Mesenchymal stem cell (in vitro differentiated cells and primary cell): Measurements from ENCODE around the gene LGALS7B.
A peak's percentile ranks its signal among the peaks of the same experiment; 100 is the strongest.
"Not testable (repeated sequence)": the region's sequence is repeated elsewhere in the genome, so short reads cannot be mapped to it uniquely, and the experiment has no call there.

Source experiments
- DNase-seq: peaks from one replicate; pipeline ENCODE4 v3.0.0-alpha.2; 2013
- H2AFZ ChIP-seq: one replicate; pipeline ENCODE4 v1.6.1; 2013; ENCODE audit warnings: low read depth, mild to moderate bottlenecking, control low read depth, inconsistent platforms, low read length, moderate library complexity
- H2AK5ac ChIP-seq: 2 replicates; pipeline ENCODE4 v1.6.1; 2013; ENCODE audit warnings: low read length, moderate library complexity, mild to moderate bottlenecking, inconsistent platforms; ENCODE audit not compliant: severe bottlenecking
- H2BK120ac ChIP-seq: one replicate; pipeline ENCODE4 v1.6.1; 2013; ENCODE audit warnings: low read depth, mild to moderate bottlenecking, inconsistent platforms, low read length, moderate library complexity
- H2BK12ac ChIP-seq, 2 experiments: one replicate each; pipeline ENCODE4 v1.6.1; 2013; ENCODE audit warnings: inconsistent platforms in 2 of 2, low read length in 2 of 2, mild to moderate bottlenecking in 2 of 2, moderate library complexity in 2 of 2, control low read depth in 1 of 2
- H2BK15ac ChIP-seq: one replicate; pipeline ENCODE4 v1.6.1; 2013; ENCODE audit warnings: mild to moderate bottlenecking, low read depth, inconsistent platforms; ENCODE audit not compliant: poor library complexity, severe bottlenecking
- H2BK5ac ChIP-seq: 2 replicates; pipeline ENCODE4 v1.6.1; 2013; ENCODE audit warnings: low read depth, mild to moderate bottlenecking, low read length, control low read depth, inconsistent platforms; ENCODE audit not compliant: poor library complexity, severe bottlenecking
- H3K14ac ChIP-seq, 2 experiments: one replicate each; pipeline ENCODE4 v1.6.1; 2013; ENCODE audit warnings: inconsistent platforms in 2 of 2, low read length in 2 of 2, control low read depth in 1 of 2, mild to moderate bottlenecking in 1 of 2, moderate library complexity in 1 of 2
- H3K18ac ChIP-seq, 2 experiments: one replicate each; pipeline ENCODE4 v1.6.1; 2013; ENCODE audit warnings: inconsistent platforms in 2 of 2, low read length in 2 of 2, control low read depth in 1 of 2, low read depth in 1 of 2, mild to moderate bottlenecking in 1 of 2
- H3K23ac ChIP-seq, 2 experiments: one replicate each; pipeline ENCODE4 v1.6.1; 2013; ENCODE audit warnings: inconsistent platforms in 2 of 2, low read length in 2 of 2, mild to moderate bottlenecking in 2 of 2, moderate library complexity in 2 of 2, control low read depth in 1 of 2
- H3K27ac ChIP-seq: 2 replicates; pipeline ENCODE4 v1.5.1; 2013; ENCODE audit warnings: mild to moderate bottlenecking, moderate library complexity, low read length, control low read depth, inconsistent platforms; ENCODE audit not compliant: poor library complexity, severe bottlenecking
- H3K27me3 ChIP-seq, 2 experiments: 2 replicates each; pipeline versions ENCODE4 v1.6.1 to v1.7.0; 2013; ENCODE audit warnings: low read length in 2 of 2, mild to moderate bottlenecking in 2 of 2, moderate library complexity in 2 of 2, control low read depth in 1 of 2, inconsistent platforms in 1 of 2; ENCODE audit not compliant: control insufficient read depth in 1 of 2, insufficient read depth in 1 of 2
- H3K36me3 ChIP-seq, 2 experiments: 2 replicates each; pipeline versions ENCODE4 v1.6.1 to v1.7.0; 2013; ENCODE audit warnings: low read length in 2 of 2, control low read depth in 1 of 2, inconsistent platforms in 1 of 2, low read depth in 1 of 2, mild to moderate bottlenecking in 1 of 2; ENCODE audit not compliant: insufficient read depth in 2 of 2, control insufficient read depth in 1 of 2
- H3K4ac ChIP-seq, 2 experiments: one replicate each; pipeline ENCODE4 v1.6.1; 2013; ENCODE audit warnings: inconsistent platforms in 2 of 2, low read length in 2 of 2, mild to moderate bottlenecking in 2 of 2, moderate library complexity in 2 of 2, control low read depth in 1 of 2, low read depth in 1 of 2
- H3K4me1 ChIP-seq: 2 replicates; pipeline ENCODE4 v1.6.1; 2013; ENCODE audit warnings: low read depth, low read length, control low read depth; ENCODE audit not compliant: control insufficient read depth, insufficient read depth
- H3K4me2 ChIP-seq: 2 replicates; pipeline ENCODE4 v1.6.1; 2013; ENCODE audit warnings: low read length, mild to moderate bottlenecking, inconsistent platforms; ENCODE audit not compliant: poor library complexity, severe bottlenecking
- H3K4me3 ChIP-seq, 2 experiments: 2 replicates each; pipeline versions ENCODE4 v1.5.1 to v1.7.0; 2013; ENCODE audit warnings: low read length in 2 of 2, mild to moderate bottlenecking in 2 of 2, control low read depth in 1 of 2, low read depth in 1 of 2; ENCODE audit not compliant: insufficient read depth in 1 of 2
- H3K79me1 ChIP-seq: replicated peaks from 2 replicates; pipeline ENCODE4 v1.6.1; 2013; ENCODE audit warnings: mild to moderate bottlenecking, control low read depth, low read length, inconsistent platforms; ENCODE audit not compliant: poor library complexity, severe bottlenecking
- H3K9ac ChIP-seq: 2 replicates; pipeline ENCODE4 v1.7.0; 2013; ENCODE audit warnings: mild to moderate bottlenecking, low read length, moderate library complexity
- H3K9me3 ChIP-seq: 2 replicates; pipeline ENCODE4 v1.7.0; 2013; ENCODE audit warnings: mild to moderate bottlenecking, low read length; ENCODE audit not compliant: control insufficient read depth
- H4K8ac ChIP-seq: one replicate; pipeline ENCODE4 v1.6.1; 2013; ENCODE audit warnings: inconsistent platforms, mild to moderate bottlenecking, low read length, moderate library complexity
- H4K91ac ChIP-seq: one replicate; pipeline ENCODE4 v1.6.1; 2013; ENCODE audit warnings: mild to moderate bottlenecking, low read length, inconsistent platforms
- WGBS: methylation state at CpG from one replicate; pipeline ENCODE4 v1.1.7; 2013; ENCODE audit warnings: mixed read lengths; 5-methylcytosine and 5-hydroxymethylcytosine counted together

The LGALS7B gene

DNA sequence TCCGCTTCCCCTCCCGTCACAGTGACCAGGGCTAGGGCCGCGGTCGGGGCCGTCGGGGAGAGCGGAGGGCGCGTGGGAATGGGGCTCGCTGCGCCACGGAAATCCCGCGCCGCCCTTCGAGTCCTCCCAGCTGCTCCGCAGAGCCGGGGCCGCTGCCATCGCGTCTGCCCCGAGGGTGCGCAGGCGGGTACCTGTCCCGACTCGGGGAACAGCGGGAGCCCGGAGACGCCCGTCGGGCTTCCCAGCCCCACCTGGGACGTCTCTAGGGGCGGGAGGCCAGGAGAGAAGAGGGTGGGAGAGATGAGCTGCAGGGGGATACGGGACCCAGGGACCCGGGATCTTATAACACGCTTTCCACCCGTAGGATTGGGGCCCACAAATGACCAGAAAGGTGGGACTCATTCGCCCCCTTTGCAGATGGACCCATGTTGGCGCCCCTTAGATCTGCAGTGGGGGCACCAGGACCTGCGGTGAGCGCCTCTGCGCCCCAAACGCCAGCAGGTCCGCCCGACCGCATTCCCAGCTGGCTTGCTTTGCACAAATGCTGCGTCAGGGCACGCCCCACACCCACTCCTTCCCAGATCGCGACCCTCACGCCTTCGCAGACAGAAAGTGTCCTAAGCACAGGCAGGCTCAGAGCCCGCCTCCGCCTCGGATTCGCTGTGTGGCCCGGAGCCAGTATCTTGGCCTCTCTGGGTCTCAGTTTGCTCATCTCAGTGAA, 18.6 kb upstream of the LGALS7B start:
- WGBS, result 74% methylated on average over 3 of the region's 58 CpGs
- H2BK120ac ChIP-seq, H3K4ac ChIP-seq, H3K27me3 ChIP-seq, H4K8ac ChIP-seq, H3K36me3 ChIP-seq, H2BK15ac ChIP-seq, H3K9me3 ChIP-seq, H3K23ac ChIP-seq, H2AFZ ChIP-seq, H3K4me1 ChIP-seq, H3K14ac ChIP-seq, DNase-seq, H3K4me2 ChIP-seq, H3K79me1 ChIP-seq, H3K27ac ChIP-seq, H3K9ac ChIP-seq, H2BK5ac ChIP-seq, H2AK5ac ChIP-seq, H4K91ac ChIP-seq, H3K4me3 ChIP-seq, H2BK12ac ChIP-seq: not testable (repeated sequence)
- H3K18ac ChIP-seq, result peak overlapping the region in 1 of 2 experiments; percentile 62

DNA sequence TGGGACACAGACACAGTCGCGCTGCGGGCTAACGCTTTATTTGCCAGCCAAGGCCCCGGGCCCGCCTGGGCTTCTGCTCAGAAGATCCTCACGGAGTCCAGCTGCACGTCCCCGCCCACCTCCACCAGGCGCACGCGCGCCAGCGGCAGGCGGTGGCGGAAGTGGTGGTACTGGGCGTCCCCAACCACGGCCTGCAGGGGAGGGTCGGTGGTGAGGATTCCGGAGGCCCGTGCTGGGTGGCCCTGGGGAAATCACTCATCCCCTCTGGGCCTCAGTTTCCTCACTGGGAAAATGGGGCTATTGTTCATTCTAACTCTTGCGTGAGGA, 18.1 kb upstream of the LGALS7B start:
- not testable (repeated sequence) for H3K9ac ChIP-seq, H3K4me2 ChIP-seq, H3K36me3 ChIP-seq, H3K27ac ChIP-seq, H4K8ac ChIP-seq, H2AK5ac ChIP-seq, H2BK12ac ChIP-seq, H2BK120ac ChIP-seq, H3K23ac ChIP-seq, H3K4me1 ChIP-seq, H2AFZ ChIP-seq, H2BK5ac ChIP-seq, H3K4ac ChIP-seq, H4K91ac ChIP-seq, H3K14ac ChIP-seq, DNase-seq, H3K4me3 ChIP-seq, H3K9me3 ChIP-seq, H2BK15ac ChIP-seq, H3K27me3 ChIP-seq, H3K79me1 ChIP-seq, H3K18ac ChIP-seq
- no CpG with 5 or more reads among the region's 22 CpGs for WGBS

DNA sequence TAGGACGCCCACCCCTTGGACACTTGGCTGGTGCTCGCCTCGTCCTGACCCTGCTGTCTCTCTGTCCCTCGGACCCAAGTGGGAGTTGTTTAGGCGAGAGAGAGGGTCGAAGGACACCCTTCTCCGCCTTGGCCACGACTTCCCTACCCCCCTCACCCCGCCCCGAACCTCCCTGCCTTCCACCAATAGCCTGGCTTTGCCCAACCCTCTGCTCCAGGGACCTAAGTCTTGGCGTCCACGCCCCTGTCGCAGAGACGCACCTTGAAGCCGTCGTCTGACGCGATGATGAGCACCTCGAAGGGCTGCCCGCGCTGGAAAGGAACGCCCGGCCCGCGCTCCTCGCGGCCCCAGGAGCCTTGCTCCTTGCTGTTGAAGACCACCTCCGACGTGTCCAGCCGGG, 17.4 kb upstream of the LGALS7B start:
- H3K14ac ChIP-seq, H4K91ac ChIP-seq, H3K9me3 ChIP-seq, DNase-seq, H3K27me3 ChIP-seq, H3K27ac ChIP-seq, H2BK5ac ChIP-seq, H3K4me3 ChIP-seq, H4K8ac ChIP-seq, H3K18ac ChIP-seq, H3K79me1 ChIP-seq, H3K4me2 ChIP-seq, H3K4ac ChIP-seq, H3K9ac ChIP-seq, H2BK12ac ChIP-seq, H3K4me1 ChIP-seq, H2BK120ac ChIP-seq, H2AK5ac ChIP-seq, H3K23ac ChIP-seq, H2AFZ ChIP-seq, H3K36me3 ChIP-seq, H2BK15ac ChIP-seq: not testable (repeated sequence)
- WGBS, result no CpG with 5 or more reads among the region's 30 CpGs

DNA sequence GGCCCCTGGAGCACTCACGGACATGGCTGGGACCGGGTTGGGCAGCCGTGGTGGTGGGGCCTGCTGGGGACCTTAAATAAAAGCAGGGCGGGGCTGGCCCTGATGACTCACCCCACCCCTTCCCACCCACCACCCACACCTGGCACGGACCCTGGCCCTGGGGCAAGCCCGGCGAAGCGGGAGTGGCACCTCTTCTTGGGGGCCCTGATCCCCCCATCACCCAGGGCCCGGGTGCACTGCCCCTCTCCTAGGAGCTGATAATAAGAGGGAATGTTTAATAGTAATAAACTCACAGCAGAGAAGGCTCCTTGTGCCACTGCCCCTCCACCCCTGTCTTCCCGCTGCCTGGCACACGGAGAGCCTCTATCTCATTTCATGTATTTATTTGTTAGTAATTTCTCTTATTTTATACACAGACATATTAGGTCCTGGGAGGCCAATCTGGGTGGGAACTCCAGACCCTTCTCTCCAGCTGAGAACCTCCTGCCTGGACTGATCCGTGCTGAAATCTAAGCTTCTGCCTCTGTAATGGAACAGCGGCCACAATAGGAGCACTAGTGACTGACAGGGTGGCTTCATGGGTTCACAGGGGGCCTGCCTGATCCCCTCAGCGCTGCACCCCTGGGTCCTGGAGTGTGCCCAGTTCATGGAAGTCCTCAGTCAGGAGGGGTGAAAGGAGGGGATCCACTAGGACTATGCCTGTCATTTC, 15.4 kb upstream of the LGALS7B start, which contains the start of gene LGALS7:
Gene LGALS7, minus strand, starts transcription at position 49 of the 709 bp plus-strand sequence. Its CDS starts 25 bp downstream, at position 24.
- Histone ChIP-seq H2BK12ac (peak within 1 kb of the TSS in 1 of 2 experiments; percentile 54), H2AFZ (no peak within 1 kb of the TSS), H2BK15ac (peak within 1 kb of the TSS; percentile 67), H2AK5ac (no peak within 1 kb of the TSS), H2BK5ac (no peak within 1 kb of the TSS), H3K4me1 (peaks cover 3% of the 10 kb centered on the region), H3K79me1 (no peaks in the 10 kb centered on the region), H3K18ac (no peak within 1 kb of the TSS), H3K36me3 (no peaks in the 10 kb centered on the region), H4K91ac (no peak within 1 kb of the TSS), H3K23ac (no peak within 1 kb of the TSS), H3K9ac (no peak within 1 kb of the TSS), H2BK120ac (peak within 1 kb of the TSS; percentile 19), H3K27ac (no peak within 1 kb of the TSS), H3K4me3 (no peak within 1 kb of the TSS), H3K4me2 (no peak within 1 kb of the TSS), H3K9me3 (no peaks in the 10 kb centered on the region), H3K14ac (no peak within 1 kb of the TSS), H3K27me3 (peaks cover 0 to 2% of the 10 kb centered on the region in 2 experiments), H3K4ac (no peak within 1 kb of the TSS), H4K8ac (no peak within 1 kb of the TSS)
- no peak for DNase-seq
- 68% methylated on average over 3 of the region's 14 CpGs for WGBS
